Psoas muscle (tissue), 8 donors: ENCODE data around the gene FOXN1. TPM values are rescaled to one million over a fixed set of nuclear protein-coding genes. Genes with fewer than 3 reads are reported as not detected.

Source experiments
- ATAC-seq, 4 donors: fragments of 200-7000 bp; cut with Tn5 transposase; one replicate each; pipeline ENCODE4 v1.9.1; 2020; ENCODE audit warnings: moderate library complexity in 3 of 4, mild to moderate bottlenecking in 2 of 4
- DNase-seq, 2 donors: peaks; one replicate each; pipeline ENCODE4 v3.0.0-alpha.2; 2020
- H3K27ac ChIP-seq: fragments of 200-600 bp; one replicate; pipeline ENCODE4 v1.8.0; 2022
- H3K27me3 ChIP-seq, 3 donors: fragments of 200-600 bp in 1 of 3; one replicate each; pipeline versions ENCODE4 v1.6.1 to v1.8.0; 2013 to 2022; ENCODE audit warnings: low read length in 2 of 3, mild to moderate bottlenecking in 2 of 3, moderate library complexity in 1 of 3; ENCODE audit not compliant: insufficient read depth in 3 of 3
- H3K36me3 ChIP-seq, 2 donors: fragments of 200-600 bp in 1 of 2; one replicate each; pipeline versions ENCODE4 v1.6.1 to v1.8.0; 2013 to 2022; ENCODE audit warnings: low read depth in 1 of 2, mild to moderate bottlenecking in 1 of 2, moderate library complexity in 1 of 2; ENCODE audit not compliant: insufficient read depth in 1 of 2
- H3K4me1 ChIP-seq: fragments of 200-600 bp; one replicate; pipeline ENCODE4 v1.8.0; 2022
- H3K4me3 ChIP-seq: fragments of 200-600 bp; one replicate; pipeline ENCODE4 v1.8.0; 2022; ENCODE audit warnings: mild to moderate bottlenecking
- H3K9me3 ChIP-seq: fragments of 200-600 bp; one replicate; pipeline ENCODE4 v1.8.0; 2022
- CTCF ChIP-seq: fragments of 200-600 bp; IDR thresholded peaks from one replicate; pipeline ENCODE4 v1.8.0; 2022; ENCODE audit warnings: antibody characterized with exemption
- WGBS, 3 donors: extraction: QIAGEN DNeasy Blood & Tissue Kit; methylation state at CpG; one replicate each; pipeline versions ENCODE4 v1.1.6 to v1.1.7; 2013; 5-methylcytosine and 5-hydroxymethylcytosine counted together
- intact Hi-C, 2 donors: fragments of 100-400 bp; cut with DNase I; formaldehyde crosslinking; loops; one replicate each; pipeline versions ENCODE4 v1.11.0 to v1.14.2; 2022
- polyA plus RNA-seq, 3 donors: library from polyadenylated mRNA; stranded (reverse); fragments of 200-250 nt; gene quantifications; one replicate each; pipeline ENCODE4 v1.2.3, GENCODE V29; 2013
- total RNA-seq, 4 donors: library from RNA; stranded (reverse); fragmentation: NEBNext Ultra II Directional in 2 of 4; extraction: Animal tissue kit (Norgen Biotek cat#: 25700) in 2 of 4; gene quantifications; one replicate each; pipeline versions ENCODE4 v1.2.1 to v1.2.4, GENCODE V29; 2021 to 2023
- donor health status: healthy with polysubstance abuse.
- donor health status: DM: no; HTN: no; CAD: no; lungs with moderate emphysema.
- donor health status: Bipolar disorder and iron deficiency.
- donor health status: healthy.
- donor health status: DM: yes; HTN: yes; CAD: no.
- donor health status: DM: no; HTN: no; CAD: no.
- donor health status: DM: no; HTN: no; CAD: no.
- donor health status: DM: yes; HTN: yes; CAD: no.

FOXN1 gene
- total and polyA plus RNA-seq, 7 donors: not detected

GRCh38 chr17:28482551-28483199 lies 23.5 kb upstream of the FOXN1 start:
- H3K9me3 ChIP-seq: no peaks in the 10 kb centered on the region
- WGBS, 3 donors: 66 to 67% (median 66%) methylated on average over 10 of the region's 10 CpGs
- no peak overlapping the region for H3K27ac ChIP-seq
- no peak for TF ChIP-seq CTCF
- DNase-seq (no peak), ATAC-seq (no peak)
- H3K4me3 ChIP-seq: no peak overlapping the region
- intact Hi-C loops: loop anchor here in 1 of 2 donors (10.0 kb wide), 1 partner anchor 58 kb away; no protein-coding TSS in a partner anchor
- peaks cover 0 to 7% (median 5%) of the 10 kb centered on the region in 3 donors for H3K27me3 ChIP-seq
- no peaks in the 10 kb centered on the region for H3K4me1 ChIP-seq
- H3K36me3 ChIP-seq: no peaks in the 10 kb centered on the region

DNA sequence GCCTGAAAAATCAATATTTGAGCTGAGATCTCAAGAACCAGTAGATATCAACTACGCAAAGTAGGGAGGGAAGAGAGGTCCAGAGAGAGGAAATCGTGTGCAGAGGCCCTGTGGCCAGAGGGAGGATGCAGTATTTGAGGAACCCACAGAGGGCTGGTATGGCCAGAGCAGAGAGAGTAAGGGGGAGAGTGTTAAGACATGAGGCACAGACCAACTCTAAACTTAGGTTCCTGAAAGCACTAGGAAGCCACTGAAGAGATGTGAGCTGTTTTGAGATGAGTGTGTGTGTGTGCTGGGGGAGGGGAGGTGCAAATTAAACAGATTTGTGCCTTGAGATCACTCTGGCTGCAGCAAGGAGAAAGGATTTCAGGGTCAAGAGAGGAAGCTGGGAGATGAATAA lies 21.9 kb upstream of the FOXN1 start:
- Histone ChIP-seq H3K9me3 (no peaks in the 10 kb centered on the region), H3K4me1 (no peaks in the 10 kb centered on the region), H3K27ac (no peak overlapping the region), H3K36me3 (no peaks in the 10 kb centered on the region), H3K4me3 (no peak overlapping the region), H3K27me3 (peaks cover 0 to 7% (median 5%) of the 10 kb centered on the region in 3 donors)
- intact Hi-C loops: loop anchor here in 1 of 2 donors (10.0 kb wide), 1 partner anchor 59 kb away; no protein-coding TSS in a partner anchor
- DNase-seq (no peak), ATAC-seq (no peak)
- no peak for TF ChIP-seq CTCF
- WGBS, 3 donors: 58 to 63% (median 59%) methylated on average over 2 of the region's 2 CpGs

GRCh38 chr17:28485049-28485448 lies 21.1 kb upstream of the FOXN1 start:
- intact Hi-C loops: loop anchor here in 1 of 2 donors (10.0 kb wide), 1 partner anchor 60 kb away; no protein-coding TSS in a partner anchor
- Histone ChIP-seq H3K4me1 (no peaks in the 10 kb centered on the region), H3K9me3 (no peaks in the 10 kb centered on the region), H3K27me3 (peaks cover 0 to 7% (median 5%) of the 10 kb centered on the region in 3 donors), H3K4me3 (no peak overlapping the region), H3K27ac (no peak overlapping the region), H3K36me3 (no peaks in the 10 kb centered on the region)
- no peak for TF ChIP-seq CTCF
- ATAC-seq (no peak), DNase-seq (no peak)
- WGBS, 3 donors: 67 to 80% (median 74%) methylated on average over 3 of the region's 3 CpGs

DNA sequence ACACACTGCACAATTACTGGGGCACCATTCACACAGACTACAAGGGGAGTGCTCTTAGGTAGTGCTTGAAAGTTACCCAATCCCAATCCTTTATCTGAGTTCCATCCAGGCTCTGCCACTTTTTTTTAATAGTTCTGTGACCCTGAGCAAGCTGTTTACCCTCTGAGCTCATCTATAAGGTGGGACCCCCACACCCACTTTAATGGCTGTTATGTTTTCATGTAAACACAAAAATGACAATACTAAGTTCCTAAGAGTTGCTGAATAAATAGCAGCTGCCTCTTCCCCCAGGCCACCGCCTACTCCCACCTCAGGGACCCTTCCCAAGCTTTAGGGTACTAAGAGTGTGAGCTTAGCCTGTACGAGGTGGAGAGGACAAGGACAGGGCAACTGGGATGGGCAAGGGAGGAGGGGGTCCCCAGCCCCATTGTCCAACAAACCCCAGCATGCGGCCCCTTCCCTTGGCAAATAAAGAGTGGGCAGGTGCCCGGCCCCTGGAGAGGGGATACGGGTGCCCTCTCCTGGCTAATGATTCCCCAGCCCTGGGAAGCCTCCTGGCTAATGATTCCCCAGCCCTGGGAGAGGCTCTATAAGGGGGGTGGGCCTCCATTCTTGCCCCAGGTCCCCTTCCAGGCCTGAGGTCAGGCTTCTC lies 18.1 kb upstream of the FOXN1 start:
- H3K4me1 ChIP-seq: no peaks in the 10 kb centered on the region
- intact Hi-C loops: loop anchor here in 1 of 2 donors (10.0 kb wide), 1 partner anchor 63 kb away; no protein-coding TSS in a partner anchor
- TF ChIP-seq CTCF: no peak
- no peaks in the 10 kb centered on the region for H3K9me3 ChIP-seq
- ATAC-seq: no peak
- H3K27me3 ChIP-seq: peaks cover 0 to 7% (median 5%) of the 10 kb centered on the region in 3 donors
- no peaks in the 10 kb centered on the region for H3K36me3 ChIP-seq
- H3K27ac ChIP-seq: no peak overlapping the region
- no peak overlapping the region for H3K4me3 ChIP-seq
- WGBS, 3 donors: 60 to 64% (median 61%) methylated on average over 5 of the region's 5 CpGs
- peak in 1 of 2 donors; percentile 29 for DNase-seq
